NT2/D1 (cell line): ENCODE measurements around the gene ZNF23.
A peak's percentile ranks its signal among the peaks of the same experiment; 100 is the strongest.

Experiments used
- DNase-seq: peaks from one replicate; pipeline ENCODE4 v3.0.0-alpha.2; 2011; ENCODE audit warnings: low read depth, low spot score
- H3K27me3 ChIP-seq: 2 replicates; pipeline ENCODE4 v1.6.0; 2011; ENCODE audit warnings: mild to moderate bottlenecking; ENCODE audit not compliant: insufficient read length, insufficient read depth
- H3K36me3 ChIP-seq: 2 replicates; pipeline ENCODE4 v1.6.1; 2011; ENCODE audit warnings: mild to moderate bottlenecking, low read length, mixed read lengths; ENCODE audit not compliant: insufficient read depth, insufficient read length
- H3K4me1 ChIP-seq: 2 replicates; pipeline ENCODE4 v1.5.1; 2011; ENCODE audit not compliant: insufficient read depth, insufficient read length
- H3K4me3 ChIP-seq: 2 replicates; pipeline ENCODE4 v1.5.1; 2011; ENCODE audit warnings: low read depth; ENCODE audit not compliant: insufficient read length
- H3K9ac ChIP-seq: 2 replicates; pipeline ENCODE4 v1.6.0; 2011; ENCODE audit warnings: low read depth; ENCODE audit not compliant: insufficient read length
- H3K9me3 ChIP-seq: 2 replicates; pipeline ENCODE4 v1.5.1; 2011; ENCODE audit warnings: mild to moderate bottlenecking, low read length; ENCODE audit not compliant: insufficient read depth
- SUZ12 ChIP-seq: IDR thresholded peaks from 2 replicates; pipeline ENCODE4 v1.6.1; 2011; ENCODE audit not compliant: insufficient read length, insufficient read depth; ENCODE audit errors: extremely low read depth
- YY1 ChIP-seq: IDR thresholded peaks from 2 replicates; pipeline ENCODE4 v1.6.1; 2011; ENCODE audit not compliant: insufficient read length, insufficient read depth
- ZNF274 ChIP-seq: IDR thresholded peaks from 2 replicates; pipeline ENCODE4 v1.6.1; 2011; ENCODE audit warnings: mild to moderate bottlenecking, low read depth, low read length

Gene ZNF23

DNA sequence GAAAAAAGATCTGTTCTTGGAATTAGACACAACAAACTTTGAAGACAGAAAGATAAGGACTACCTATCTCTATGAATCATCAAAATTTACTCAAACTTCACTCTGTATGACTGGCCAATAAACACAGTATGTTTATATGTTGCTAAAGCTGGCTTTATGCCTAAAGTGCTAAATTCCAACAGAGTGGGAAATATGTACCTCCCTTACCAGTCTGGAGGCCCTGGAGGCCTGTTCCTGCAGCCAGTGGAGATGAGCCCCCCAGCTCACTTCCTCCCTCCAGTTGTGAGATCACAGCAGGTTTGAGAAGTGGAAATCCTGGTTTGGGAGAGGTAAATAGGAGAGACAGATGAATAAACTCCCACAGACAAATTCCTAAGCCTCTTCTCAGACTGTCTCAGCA is 9.0 kb downstream of the ZNF23 start:
- H3K9ac ChIP-seq: no peak overlapping the region
- no peak for DNase-seq
- H3K4me3 ChIP-seq: no peak overlapping the region
- peaks cover 87% of the 10 kb centered on the region for H3K36me3 ChIP-seq
- no peak for TF ChIP-seq YY1
- no peak for TF ChIP-seq ZNF274
- no peak for TF ChIP-seq SUZ12
- no peaks in the 10 kb centered on the region for H3K27me3 ChIP-seq
- peaks cover 60% of the 10 kb centered on the region for H3K9me3 ChIP-seq
- no peaks in the 10 kb centered on the region for H3K4me1 ChIP-seq

DNA sequence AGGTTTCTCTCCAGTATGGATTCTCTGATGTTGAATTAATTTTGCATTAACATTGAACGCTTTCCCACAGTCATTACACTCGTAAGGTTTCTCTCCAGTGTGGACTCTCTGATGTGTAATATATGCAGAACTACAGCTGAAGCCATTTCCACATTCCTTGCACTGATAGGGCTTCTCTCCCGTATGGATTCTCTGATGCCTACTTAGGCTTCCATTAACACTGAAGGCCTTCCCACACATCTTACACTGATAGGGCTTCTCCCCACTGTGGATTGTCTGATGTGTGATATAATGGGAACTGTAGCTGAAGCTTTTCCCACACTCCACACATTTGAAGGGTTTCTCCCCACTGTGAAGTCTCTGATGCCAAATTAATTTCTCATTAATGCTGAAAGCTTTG is 13.0 kb downstream of the ZNF23 start:
- Histone ChIP-seq H3K27me3 (no peaks in the 10 kb centered on the region), H3K36me3 (peaks cover 68% of the 10 kb centered on the region), H3K4me3 (no peak overlapping the region), H3K9ac (no peak overlapping the region), H3K4me1 (no peaks in the 10 kb centered on the region), H3K9me3 (peaks cover 82% of the 10 kb centered on the region)
- TF ChIP-seq YY1: no peak
- TF ChIP-seq ZNF274: no peak
- no peak for TF ChIP-seq SUZ12
- DNase-seq: no peak

DNA sequence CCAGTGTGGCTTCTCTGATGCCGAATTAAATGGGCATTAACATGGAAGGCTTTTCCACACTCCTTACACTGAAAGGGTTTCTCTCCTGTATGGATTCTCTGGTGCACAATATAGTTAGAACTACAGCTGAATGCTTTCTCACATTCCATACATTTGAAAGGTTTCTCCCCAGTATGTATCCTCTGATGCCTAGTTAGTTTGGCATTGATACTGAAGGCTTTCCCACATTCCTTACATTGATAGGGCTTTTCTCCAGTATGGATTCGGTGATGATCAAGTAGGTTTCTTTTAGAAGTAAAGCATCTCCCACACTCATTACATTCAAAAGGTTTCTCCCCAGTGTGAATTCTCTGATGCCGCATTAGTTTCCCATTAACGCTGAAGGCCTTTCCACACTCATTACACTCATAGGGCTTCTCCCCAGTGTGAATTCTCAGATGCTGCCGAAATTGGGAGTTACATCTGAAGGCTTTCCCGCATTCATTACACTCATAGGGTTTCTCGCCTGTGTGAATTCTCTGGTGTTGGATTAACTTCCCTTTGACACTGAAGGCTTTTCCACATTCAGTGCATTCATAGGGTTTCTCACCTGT is 13.7 kb downstream of the ZNF23 start:
- Histone ChIP-seq H3K4me1 (no peaks in the 10 kb centered on the region), H3K36me3 (peaks cover 61% of the 10 kb centered on the region), H3K27me3 (no peaks in the 10 kb centered on the region), H3K9me3 (peaks cover 76% of the 10 kb centered on the region), H3K9ac (no peak overlapping the region), H3K4me3 (no peak overlapping the region)
- TF ChIP-seq ZNF274 (peak; percentile 86), YY1 (no peak), SUZ12 (no peak)
- DNase-seq: no peak

DNA sequence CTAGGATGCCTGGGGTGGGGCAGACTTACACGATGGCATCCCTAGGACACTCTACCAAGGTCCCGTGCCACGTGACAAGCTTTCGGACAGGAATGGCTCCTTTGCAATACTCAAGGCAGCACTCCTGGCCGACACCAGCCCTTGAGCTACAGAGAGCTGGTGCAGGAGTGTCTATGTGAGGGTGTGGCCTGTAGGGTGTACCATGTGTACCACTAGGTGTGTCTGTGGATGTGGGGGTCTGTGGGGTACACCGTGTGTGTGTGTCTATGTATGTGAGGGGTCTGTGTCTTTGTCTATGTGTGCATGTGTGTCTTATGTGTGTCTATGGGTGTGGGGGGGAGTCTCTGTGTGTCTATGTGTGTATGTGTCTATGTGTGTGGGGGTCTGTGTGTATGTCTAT is 18.3 kb downstream of the ZNF23 start:
- DNase-seq: no peak
- no peak overlapping the region for H3K9ac ChIP-seq
- peaks cover 4% of the 10 kb centered on the region for H3K4me1 ChIP-seq
- peaks cover 15% of the 10 kb centered on the region for H3K36me3 ChIP-seq
- no peak overlapping the region for H3K4me3 ChIP-seq
- no peaks in the 10 kb centered on the region for H3K27me3 ChIP-seq
- H3K9me3 ChIP-seq: peaks cover 29% of the 10 kb centered on the region
- no peak for TF ChIP-seq SUZ12
- no peak for TF ChIP-seq ZNF274
- no peak for TF ChIP-seq YY1

DNA sequence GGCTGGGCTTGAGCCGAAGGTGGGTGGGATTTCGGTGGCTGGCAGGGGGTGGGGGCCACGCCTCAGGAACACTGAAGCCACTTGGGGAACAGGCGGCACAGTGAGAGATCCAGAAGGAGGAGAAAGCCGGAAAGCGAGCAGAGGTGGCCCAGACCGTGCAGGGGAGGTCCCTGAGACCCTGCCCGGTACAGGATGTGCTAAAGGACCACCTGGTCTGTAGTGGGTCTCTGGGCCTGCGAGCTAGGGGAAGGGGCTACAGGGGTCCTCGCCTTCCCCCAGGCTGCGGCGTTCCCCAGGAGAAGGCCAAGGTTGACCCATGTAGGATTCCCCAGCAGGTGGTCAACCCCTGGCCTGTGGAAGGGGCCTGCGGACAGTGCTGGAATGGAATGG is 20.0 kb downstream of the ZNF23 start, which contains the start of gene TLE7:
Gene TLE7, minus strand, starts transcription at position 4 of the 390 bp plus-strand sequence. CDS start 8,730 bp downstream, outside the sequence.
- no peak within 1 kb of the TSS for H3K4me3 ChIP-seq

DNA sequence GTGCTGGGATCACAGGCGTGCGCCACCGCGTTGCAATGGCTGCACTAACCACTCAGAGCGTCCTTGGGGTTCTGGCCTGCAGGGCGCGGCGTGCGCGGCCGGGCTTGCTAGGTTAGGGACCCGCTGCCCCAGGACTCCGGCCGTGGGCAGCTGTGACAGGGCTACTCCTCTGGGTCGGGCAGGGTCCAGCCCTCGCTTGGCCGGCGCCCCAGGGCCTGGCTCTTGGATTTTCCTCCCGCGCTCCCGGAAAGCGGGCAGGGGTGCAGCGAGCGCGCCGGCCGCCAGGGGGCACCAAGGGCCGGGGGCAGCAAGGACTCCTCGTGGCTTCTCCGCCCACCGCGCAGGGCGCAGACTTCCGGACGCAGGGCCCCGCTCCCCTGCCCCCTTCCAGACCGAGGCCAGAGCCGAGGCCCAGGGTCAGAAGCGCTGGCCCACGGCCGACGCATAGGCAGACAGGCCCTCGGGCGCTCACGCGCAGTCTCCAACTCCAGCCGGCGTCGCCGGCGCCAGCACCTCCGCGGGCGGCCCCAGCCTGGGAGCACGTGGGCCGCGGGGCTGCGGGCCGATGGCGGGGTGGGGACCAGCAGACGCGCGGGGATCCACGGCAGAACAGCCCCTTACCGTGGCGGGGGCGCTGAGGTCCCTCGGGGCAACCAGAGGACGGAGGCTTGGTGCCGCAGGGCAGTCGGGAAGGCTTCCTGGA is 20.5 kb downstream of the ZNF23 start:
- Histone ChIP-seq H3K9me3 (peaks cover 7% of the 10 kb centered on the region), H3K9ac (no peak overlapping the region), H3K4me3 (no peak overlapping the region), H3K4me1 (peaks cover 4% of the 10 kb centered on the region), H3K27me3 (no peaks in the 10 kb centered on the region), H3K36me3 (no peaks in the 10 kb centered on the region)
- DNase-seq: no peak
- TF ChIP-seq SUZ12 (no peak), ZNF274 (no peak), YY1 (no peak)

More for the DNA sequence above, 20.0 kb downstream of the ZNF23 start, which contains the start of gene TLE7:
- H3K4me1 ChIP-seq: peaks cover 4% of the 10 kb centered on the region
- no peak for TF ChIP-seq ZNF274
- TF ChIP-seq SUZ12: no peak
- no peak for TF ChIP-seq YY1
- no peak for DNase-seq
- peaks cover 13% of the 10 kb centered on the region for H3K9me3 ChIP-seq
- no peaks in the 10 kb centered on the region for H3K27me3 ChIP-seq
- H3K9ac ChIP-seq: no peak within 1 kb of the TSS
- H3K36me3 ChIP-seq: peaks cover 2% of the 10 kb centered on the region

DNA sequence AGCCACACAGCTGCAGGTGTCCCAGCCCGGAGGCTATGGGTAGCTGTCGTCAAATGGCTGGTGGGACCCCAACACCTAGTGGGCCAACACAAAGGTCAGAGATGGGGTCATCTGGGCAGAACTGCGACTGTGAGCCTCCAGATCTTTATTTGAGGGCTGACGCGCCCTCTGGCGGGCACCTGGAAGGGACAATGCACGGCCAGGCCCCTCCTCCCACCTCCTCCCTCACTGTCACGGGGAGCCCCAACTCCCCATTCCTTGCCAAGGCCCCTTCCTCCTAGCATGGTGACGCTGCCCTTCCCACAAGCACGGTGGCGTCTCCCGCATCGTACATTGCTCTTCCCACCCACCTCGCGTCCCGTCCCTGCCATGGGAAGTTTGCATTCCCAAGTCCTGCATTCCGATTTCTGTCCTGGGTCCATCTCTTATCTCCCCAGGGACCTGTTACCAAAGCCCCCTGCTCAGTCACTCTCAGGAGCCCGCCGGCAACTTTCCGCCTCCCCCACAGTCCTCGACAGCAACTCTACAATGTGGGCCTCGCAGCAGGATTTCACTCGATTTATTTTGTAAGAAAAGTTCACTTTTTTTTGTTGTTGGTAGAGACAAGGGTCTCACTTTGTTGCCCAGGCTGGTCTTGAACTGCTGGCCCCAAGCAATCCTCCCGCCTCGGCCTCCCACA is 21.2 kb downstream of the ZNF23 start:
- no peak for TF ChIP-seq SUZ12
- no peak for TF ChIP-seq YY1
- TF ChIP-seq ZNF274: no peak
- DNase-seq: no peak
- H3K27me3 ChIP-seq: no peaks in the 10 kb centered on the region
- peaks cover 4% of the 10 kb centered on the region for H3K4me1 ChIP-seq
- no peak overlapping the region for H3K9ac ChIP-seq
- peaks cover under 1% of the 10 kb centered on the region; the same call in 1 of the 2 replicates for H3K9me3 ChIP-seq
- no peak overlapping the region for H3K4me3 ChIP-seq
- H3K36me3 ChIP-seq: no peaks in the 10 kb centered on the region
